IMR-90 (cell line): Measurements from ENCODE around the gene UBN1. TPM values are rescaled to one million over a fixed set of nuclear protein-coding genes. Genes with fewer than 3 reads are reported as not detected.

Source experiments
- ATAC-seq: fragments of 200-7000 bp; cut with Tn5 transposase; 2 replicates; pipeline ENCODE4 v1.9.1; 2020; ENCODE audit warnings: low read depth, mild to moderate bottlenecking, moderate library complexity
- BruUV-seq: library from RNA; stranded (reverse); fragments of 400-500 nt; replicated peaks from 2 replicates; lab custom pipeline; 2021; lab: Mats Ljungman, UMichigan
- CTCF ChIA-PET: fragments of 300-600 bp; formaldehyde crosslinking; extraction: SDS; loops from one replicate; lab custom pipeline; 2021; ENCODE audit warnings: antibody characterized with exemption; lab: Yijun Ruan, JAX
- POLR2A ChIA-PET: fragments of 300-600 bp; sonication (Branson Sonifier 250); formaldehyde crosslinking; loops from one replicate; lab custom pipeline; 2022; ENCODE audit warnings: antibody characterized with exemption; ENCODE audit not compliant: unreplicated experiment; lab: Charles Lee
- DNase-seq: peaks from one replicate; pipeline ENCODE4 v3.0.0; 2013
- H2AFZ ChIP-seq: replicated peaks from 2 replicates; pipeline ENCODE3; 2013; ENCODE audit warnings: low read length, mild to moderate bottlenecking; ENCODE audit not compliant: poor library complexity
- H2AK5ac ChIP-seq: 2 replicates; pipeline ENCODE4 v1.6.1; 2013; ENCODE audit warnings: low read depth, low read length, inconsistent platforms
- H2AK9ac ChIP-seq: replicated peaks from 2 replicates; pipeline ENCODE3; 2013; ENCODE audit warnings: mild to moderate bottlenecking, low read depth, low read length, moderate library complexity; ENCODE audit not compliant: poor library complexity
- H2BK120ac ChIP-seq: 2 replicates; pipeline ENCODE4 v1.6.1; 2013; ENCODE audit warnings: low read depth, low read length, inconsistent platforms
- H2BK15ac ChIP-seq: 3 replicates; pipeline ENCODE4 v1.6.1; 2013; ENCODE audit warnings: low read depth, low read length, inconsistent platforms
- H2BK20ac ChIP-seq: 2 replicates; pipeline ENCODE4 v1.6.1; 2013; ENCODE audit warnings: low read depth, mild to moderate bottlenecking, inconsistent platforms, low read length, moderate library complexity
- H2BK5ac ChIP-seq: 2 replicates; pipeline ENCODE4 v1.6.1; 2013; ENCODE audit warnings: mild to moderate bottlenecking, low read depth, low read length, inconsistent platforms; ENCODE audit not compliant: poor library complexity, severe bottlenecking
- H3K14ac ChIP-seq: replicated peaks from 2 replicates; pipeline ENCODE4 v1.6.1; 2013; ENCODE audit warnings: low read depth, low read length, inconsistent platforms
- H3K18ac ChIP-seq: 2 replicates; pipeline ENCODE4 v1.6.1; 2013; ENCODE audit warnings: low read depth, low read length, control low read depth
- H3K23ac ChIP-seq: 2 replicates; pipeline ENCODE4 v1.6.1; 2013; ENCODE audit warnings: low read depth, low read length, inconsistent platforms
- H3K27ac ChIP-seq: 2 replicates; pipeline ENCODE4 v1.5.1; 2013; ENCODE audit warnings: mild to moderate bottlenecking, control low read depth, low read length; ENCODE audit not compliant: insufficient read depth
- H3K27me3 ChIP-seq: 2 replicates; pipeline ENCODE4 v1.6.1; 2013; ENCODE audit warnings: low read length; ENCODE audit not compliant: control insufficient read depth, insufficient read depth
- H3K36me3 ChIP-seq: 2 replicates; pipeline ENCODE4 v1.6.1; 2013; ENCODE audit warnings: low read length, mixed read lengths; ENCODE audit not compliant: control insufficient read depth, insufficient read depth
- H3K4ac ChIP-seq: 2 replicates; pipeline ENCODE4 v1.6.1; 2013; ENCODE audit warnings: low read depth, low read length, inconsistent platforms
- H3K4me1 ChIP-seq: 2 replicates; pipeline ENCODE4 v1.6.1; 2013; ENCODE audit warnings: low read length, mixed read lengths; ENCODE audit not compliant: control insufficient read depth, insufficient read depth
- H3K4me2 ChIP-seq: 2 replicates; pipeline ENCODE4 v1.6.1; 2013; ENCODE audit warnings: low read depth, mild to moderate bottlenecking, control low read depth, low read length, moderate library complexity
- H3K4me3 ChIP-seq: 2 replicates; pipeline ENCODE4 v1.5.1; 2013; ENCODE audit warnings: low read depth, mild to moderate bottlenecking, control low read depth, low read length, moderate library complexity; ENCODE audit not compliant: insufficient read depth
- H3K56ac ChIP-seq: 2 replicates; pipeline ENCODE4 v1.6.1; 2013; ENCODE audit warnings: low read length, inconsistent platforms; ENCODE audit not compliant: insufficient read depth; ENCODE audit errors: extremely low read depth
- H3K79me1 ChIP-seq, 2 experiments: 2 replicates each; pipeline ENCODE4 v1.6.1; 2013; ENCODE audit warnings: low read length in 2 of 2, inconsistent platforms in 1 of 2, low read depth in 1 of 2
- H3K9ac ChIP-seq: 2 replicates; pipeline ENCODE4 v1.6.1; 2013; ENCODE audit warnings: low read depth, low read length, control low read depth
- H3K9me1 ChIP-seq: 2 replicates; pipeline ENCODE4 v1.6.1; 2013; ENCODE audit warnings: low read length, inconsistent platforms; ENCODE audit not compliant: insufficient read depth
- H3K9me3 ChIP-seq: 2 replicates; pipeline ENCODE4 v1.6.1; 2013; ENCODE audit warnings: low read length; ENCODE audit not compliant: control insufficient read depth, insufficient read depth
- H4K20me1 ChIP-seq: 2 replicates; pipeline ENCODE4 v1.6.1; 2013; ENCODE audit warnings: low read length, inconsistent platforms; ENCODE audit not compliant: insufficient read depth
- H4K5ac ChIP-seq: 2 replicates; pipeline ENCODE4 v1.6.1; 2013; ENCODE audit warnings: mild to moderate bottlenecking, low read depth, low read length, control low read depth
- H4K8ac ChIP-seq, 2 experiments: 2 replicates each; pipeline ENCODE4 v1.6.1; 2013; ENCODE audit warnings: low read depth in 2 of 2, low read length in 2 of 2, control low read depth in 1 of 2, inconsistent platforms in 1 of 2
- H4K91ac ChIP-seq: 2 replicates; pipeline ENCODE4 v1.6.1; 2013; ENCODE audit warnings: low read depth, low read length, inconsistent platforms; ENCODE audit not compliant: insufficient read depth
- BHLHE40 ChIP-seq: fragments of 150-350 bp; IDR thresholded peaks from 2 replicates; pipeline ENCODE4 v1.6.1; 2016; ENCODE audit warnings: mild to moderate bottlenecking, low read depth, low read length
- CHD1 ChIP-seq: IDR thresholded peaks from 2 replicates; pipeline ENCODE4 v1.6.1; 2012; ENCODE audit warnings: low read depth, low read length, improper control_type of control experiment
- FOS ChIP-seq: fragments of 150-350 bp; IDR thresholded peaks from 2 replicates; pipeline ENCODE4 v1.6.1; 2016; ENCODE audit warnings: low read depth, low read length
- MAFK ChIP-seq: IDR thresholded peaks from 2 replicates; pipeline ENCODE4 v1.6.1; 2012; ENCODE audit warnings: low read depth, low read length, improper control_type of control experiment
- MAZ ChIP-seq: IDR thresholded peaks from 2 replicates; pipeline ENCODE4 v1.6.1; 2012; ENCODE audit warnings: low read depth, mild to moderate bottlenecking, low read length, improper control_type of control experiment, moderate library complexity, borderline replicate concordance
- NFE2L2 ChIP-seq: fragments of 150-350 bp; IDR thresholded peaks from 2 replicates; pipeline ENCODE4 v1.6.1; 2016; ENCODE audit warnings: low read depth, mild to moderate bottlenecking, low read length
- POLR2A ChIP-seq: IDR thresholded peaks from 2 replicates; pipeline ENCODE4 v1.6.1; 2012; ENCODE audit warnings: mild to moderate bottlenecking, low read depth, low read length
- RAD21 ChIP-seq: IDR thresholded peaks from 2 replicates; pipeline ENCODE4 v1.6.1; 2012; ENCODE audit warnings: low read length, improper control_type of control experiment
- RCOR1 ChIP-seq: IDR thresholded peaks from 2 replicates; pipeline ENCODE4 v1.6.1; 2012; ENCODE audit warnings: mild to moderate bottlenecking, low read length, improper control_type of control experiment; ENCODE audit not compliant: insufficient replicate concordance
- SMC3 ChIP-seq: fragments of 150-350 bp; IDR thresholded peaks from 2 replicates; pipeline ENCODE4 v1.6.1; 2016; ENCODE audit warnings: low read depth, mild to moderate bottlenecking, antibody characterized with exemption, low read length, moderate library complexity
- whole genome bisulfite sequencing, 2 experiments: methylation state at CpG; one replicate each; pipeline versions ENCODE4 v1.1.5 to v1.1.7; 2013; ENCODE audit warnings: missing lambda C conversion rate in 2 of 2; ENCODE audit not compliant: insufficient read length in 1 of 2; ENCODE audit errors: extremely low coverage in 2 of 2; 5-methylcytosine and 5-hydroxymethylcytosine counted together
- dilution Hi-C: fragments of 300-500 bp; cut with HindIII; formaldehyde crosslinking; loops from one replicate; pipeline ENCODE4 v1.14.3; 2018; ENCODE audit warnings: low sequenced_read_pairs; ENCODE audit not compliant: unreplicated experiment
- in situ Hi-C: fragments of 300-500 bp; cut with MboI; formaldehyde crosslinking; loops from 3 replicates; pipeline ENCODE4 v1.14.3; 2019; ENCODE audit warnings: low sequenced_read_pairs, inconsistent platforms, mixed read lengths
- intact Hi-C: fragments of 100-400 bp; cut with micrococcal nuclease; formaldehyde crosslinking; loops from 2 replicates; pipeline ENCODE4 v1.10.0; 2022
- polyA plus RNA-seq, 3 experiments: library from polyadenylated mRNA; depleted of rRNA; stranded (reverse); fragments of >200 nt; gene quantifications; 2 replicates each; pipeline ENCODE4 v1.2.3, GENCODE V29; 2012; ENCODE audit warnings: low replicate concordance in 1 of 3
- total RNA-seq: library from RNA; depleted of rRNA; stranded (reverse); fragments of >200 nt; gene quantifications from 2 replicates; pipeline ENCODE4 v1.2.3, GENCODE V29; 2012
- TF ChIP-seq, protein P1 (sequence below): fragments of 150-350 bp; IDR thresholded peaks from 2 replicates; pipeline ENCODE4 v1.6.1; 2017; ENCODE audit warnings: mild to moderate bottlenecking, antibody characterized with exemption, low read length, low read depth
- TF ChIP-seq, protein P2 (sequence below): fragments of 150-350 bp; IDR thresholded peaks from 2 replicates; pipeline ENCODE4 v1.6.1; 2016; ENCODE audit warnings: low read depth, mild to moderate bottlenecking, low read length, moderate library complexity, borderline replicate concordance
- TF ChIP-seq, protein P3 (sequence below): conservative IDR thresholded peaks from 2 replicates; pipeline ENCODE4 v1.5.1; 2012; ENCODE audit warnings: mild to moderate bottlenecking, low read depth, low read length, improper control_type of control experiment

UBN1 gene
- total and polyA plus RNA-seq, 2 of the 4 experiments (the other 2 are of a cell fraction): 5.7 to 16.3 TPM

DNA sequence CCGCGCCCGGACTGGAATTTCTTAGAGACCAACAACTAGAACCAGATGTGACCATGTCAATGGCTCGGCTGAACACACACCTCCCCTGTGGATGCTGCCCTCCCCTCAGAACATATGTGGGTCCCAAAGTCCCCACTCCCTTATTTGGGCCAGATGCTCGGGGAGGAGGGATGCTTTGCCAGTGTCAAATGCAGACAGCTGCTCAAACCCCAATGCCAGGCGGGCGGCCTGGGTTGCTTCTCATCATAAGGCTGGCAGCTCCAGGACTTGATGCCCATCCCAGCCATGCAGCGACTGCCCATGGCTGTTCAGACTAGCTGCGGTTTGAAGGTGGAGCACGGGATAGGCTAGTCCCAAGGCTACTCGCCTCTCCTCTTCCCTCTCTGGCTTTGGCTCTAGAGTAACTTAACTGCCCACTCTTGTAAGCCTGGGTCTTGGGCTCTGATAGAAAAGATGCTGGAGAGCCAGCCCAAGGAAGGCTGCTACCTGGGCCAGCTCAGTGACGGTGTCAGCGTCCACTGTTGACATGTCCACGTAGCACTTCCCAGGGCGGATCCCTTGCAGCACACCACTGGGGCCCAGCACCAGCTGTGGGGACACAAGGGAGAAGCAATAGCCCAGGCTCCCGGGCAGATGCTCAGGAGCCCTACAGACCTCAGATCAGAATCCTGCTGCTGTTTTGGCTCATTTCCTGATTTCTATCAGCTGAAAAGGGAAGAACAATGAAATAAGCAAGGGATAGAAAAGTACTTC lies 33.9 kb upstream of the UBN1 start:
- no peak overlapping the region for H3K14ac ChIP-seq

More for the DNA sequence above, 33.9 kb upstream of the UBN1 start:
- in situ Hi-C loops (no loop called here), intact Hi-C loops (no loop called here), dilution Hi-C loops (no loop called here)
- peak overlapping the region; percentile 17; the same call in 1 of the 2 replicates for H3K27ac ChIP-seq
- H4K20me1 ChIP-seq: no peaks in the 10 kb centered on the region
- peaks cover 2 to 5% of the 10 kb centered on the region in 2 experiments; a peak in 1 of 4 replicates for H3K79me1 ChIP-seq
- H3K18ac ChIP-seq: no peak overlapping the region
- H2BK15ac ChIP-seq: no peak overlapping the region
- no TSS peak for BruUV-seq
- H2BK20ac ChIP-seq: no peak overlapping the region
- no peak overlapping the region for H3K23ac ChIP-seq
- peaks cover 48% of the 10 kb centered on the region for H3K36me3 ChIP-seq
- ATAC-seq (no peak), DNase-seq (no peak)
- H2AFZ ChIP-seq: no peak overlapping the region
- H3K9me1 ChIP-seq: no peaks in the 10 kb centered on the region
- H2AK5ac ChIP-seq: no peak overlapping the region
- H2BK120ac ChIP-seq: no peak overlapping the region
- CTCF ChIA-PET: no interaction called here
- H3K56ac ChIP-seq: no peak overlapping the region
- no peak overlapping the region for H4K5ac ChIP-seq
- no peak overlapping the region for H2BK5ac ChIP-seq
- H3K4me2 ChIP-seq: no peak overlapping the region
- H3K4me1 ChIP-seq: peaks cover 8% of the 10 kb centered on the region; the same call in 1 of the 2 replicates
- H3K9ac ChIP-seq: no peak overlapping the region
- H3K4me3 ChIP-seq: no peak overlapping the region
- H3K9me3 ChIP-seq: no peaks in the 10 kb centered on the region
- no peaks in the 10 kb centered on the region for H3K27me3 ChIP-seq
- no peak overlapping the region for H4K91ac ChIP-seq
- 96% methylated on average over 8 of the region's 16 CpGs; no CpG with 5 or more reads in 1 of the 2 experiments for WGBS, 2 experiments
- H2AK9ac ChIP-seq: no peak overlapping the region
- no peak overlapping the region for H4K8ac ChIP-seq
- POLR2A ChIA-PET: interaction anchor here (0.6 kb wide), 1 partner anchor 17 kb away, joined by 13 read pairs; no protein-coding TSS in a partner anchor
- TF ChIP-seq, protein P1, sequence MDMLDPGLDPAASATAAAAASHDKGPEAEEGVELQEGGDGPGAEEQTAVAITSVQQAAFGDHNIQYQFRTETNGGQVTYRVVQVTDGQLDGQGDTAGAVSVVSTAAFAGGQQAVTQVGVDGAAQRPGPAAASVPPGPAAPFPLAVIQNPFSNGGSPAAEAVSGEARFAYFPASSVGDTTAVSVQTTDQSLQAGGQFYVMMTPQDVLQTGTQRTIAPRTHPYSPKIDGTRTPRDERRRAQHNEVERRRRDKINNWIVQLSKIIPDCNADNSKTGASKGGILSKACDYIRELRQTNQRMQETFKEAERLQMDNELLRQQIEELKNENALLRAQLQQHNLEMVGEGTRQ: no peak
- TF ChIP-seq RCOR1 (no peak), BHLHE40 (no peak), SMC3 (no peak), CHD1 (no peak), NFE2L2 (no peak), POLR2A (no peak), RAD21 (no peak), MAFK (no peak), FOS (no peak), MAZ (no peak)
- TF ChIP-seq, protein P2, sequence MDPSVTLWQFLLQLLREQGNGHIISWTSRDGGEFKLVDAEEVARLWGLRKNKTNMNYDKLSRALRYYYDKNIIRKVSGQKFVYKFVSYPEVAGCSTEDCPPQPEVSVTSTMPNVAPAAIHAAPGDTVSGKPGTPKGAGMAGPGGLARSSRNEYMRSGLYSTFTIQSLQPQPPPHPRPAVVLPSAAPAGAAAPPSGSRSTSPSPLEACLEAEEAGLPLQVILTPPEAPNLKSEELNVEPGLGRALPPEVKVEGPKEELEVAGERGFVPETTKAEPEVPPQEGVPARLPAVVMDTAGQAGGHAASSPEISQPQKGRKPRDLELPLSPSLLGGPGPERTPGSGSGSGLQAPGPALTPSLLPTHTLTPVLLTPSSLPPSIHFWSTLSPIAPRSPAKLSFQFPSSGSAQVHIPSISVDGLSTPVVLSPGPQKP: no peak
- TF ChIP-seq, protein P3, sequence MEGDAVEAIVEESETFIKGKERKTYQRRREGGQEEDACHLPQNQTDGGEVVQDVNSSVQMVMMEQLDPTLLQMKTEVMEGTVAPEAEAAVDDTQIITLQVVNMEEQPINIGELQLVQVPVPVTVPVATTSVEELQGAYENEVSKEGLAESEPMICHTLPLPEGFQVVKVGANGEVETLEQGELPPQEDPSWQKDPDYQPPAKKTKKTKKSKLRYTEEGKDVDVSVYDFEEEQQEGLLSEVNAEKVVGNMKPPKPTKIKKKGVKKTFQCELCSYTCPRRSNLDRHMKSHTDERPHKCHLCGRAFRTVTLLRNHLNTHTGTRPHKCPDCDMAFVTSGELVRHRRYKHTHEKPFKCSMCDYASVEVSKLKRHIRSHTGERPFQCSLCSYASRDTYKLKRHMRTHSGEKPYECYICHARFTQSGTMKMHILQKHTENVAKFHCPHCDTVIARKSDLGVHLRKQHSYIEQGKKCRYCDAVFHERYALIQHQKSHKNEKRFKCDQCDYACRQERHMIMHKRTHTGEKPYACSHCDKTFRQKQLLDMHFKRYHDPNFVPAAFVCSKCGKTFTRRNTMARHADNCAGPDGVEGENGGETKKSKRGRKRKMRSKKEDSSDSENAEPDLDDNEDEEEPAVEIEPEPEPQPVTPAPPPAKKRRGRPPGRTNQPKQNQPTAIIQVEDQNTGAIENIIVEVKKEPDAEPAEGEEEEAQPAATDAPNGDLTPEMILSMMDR: no peak
- no peak overlapping the region for H3K4ac ChIP-seq
